ENCODE measurements around the gene THBS4.

The THBS4 gene

DNA sequence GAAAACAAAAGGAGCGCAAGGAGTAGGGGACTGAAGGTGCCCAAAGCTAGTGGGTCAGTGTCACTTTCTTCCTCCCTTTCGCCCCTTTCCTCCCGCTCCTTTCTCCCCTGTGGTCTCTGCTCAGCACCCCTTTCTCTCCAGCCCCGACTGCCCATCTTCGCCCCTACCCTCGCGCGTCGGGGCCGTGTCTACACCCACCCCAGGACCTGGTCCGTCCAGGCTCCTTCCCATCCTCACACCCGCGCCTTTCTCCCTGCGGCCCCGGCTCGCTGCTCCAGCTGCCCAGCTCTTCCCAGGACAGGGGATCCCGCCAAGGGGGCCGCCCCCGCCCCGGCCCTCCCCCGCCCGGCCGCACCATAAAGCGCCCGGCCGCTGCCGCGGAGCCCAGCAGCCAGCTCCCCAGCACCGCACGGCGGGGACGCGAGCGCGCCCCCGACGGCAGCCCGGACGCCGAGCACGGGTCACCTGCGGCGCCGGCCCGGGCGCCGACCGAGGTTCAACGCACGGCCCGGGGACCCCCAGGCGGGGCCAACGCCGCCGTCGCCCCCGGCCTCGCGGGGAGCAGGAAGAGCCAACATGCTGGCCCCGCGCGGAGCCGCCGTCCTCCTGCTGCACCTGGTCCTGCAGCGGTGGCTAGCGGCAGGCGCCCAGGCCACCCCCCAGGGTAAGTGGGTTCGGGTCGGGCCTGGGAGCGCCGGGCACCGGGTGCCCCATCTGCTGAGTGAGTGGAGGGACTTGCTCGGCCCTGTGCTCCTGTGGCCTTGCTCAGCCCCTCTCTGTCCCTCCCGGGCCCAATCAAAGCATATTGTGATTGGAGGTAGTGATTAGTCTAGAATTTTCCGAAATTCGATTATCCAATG lies at the start of gene THBS4:
TSS of gene THBS4 (plus strand) at position 387 of the 860 bp plus-strand sequence. CDS start at position 577, 190 bp downstream.
- DNase-seq (ENCODE audit: low spot score) = peak; percentile 25

DNA sequence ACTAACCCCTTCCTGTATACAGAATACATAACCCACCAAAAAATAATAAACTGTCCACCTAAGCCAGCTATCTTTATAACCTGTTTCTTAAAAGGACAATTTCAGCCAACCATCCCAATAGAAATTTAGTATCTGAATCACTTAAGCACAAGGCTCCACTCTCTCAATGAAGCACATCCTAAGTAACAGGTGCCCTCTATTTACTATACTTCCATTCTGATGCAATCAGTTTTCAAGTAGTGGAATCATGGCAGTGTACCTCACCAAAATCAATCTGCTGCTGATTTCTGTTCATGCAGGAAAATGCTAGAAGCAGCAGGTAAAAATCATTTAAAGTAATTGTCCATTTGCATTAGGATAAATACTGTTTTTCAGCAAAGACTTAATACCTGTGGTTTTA lies 48.9 kb upstream of the THBS4 start:
- no peak for DNase-seq (ENCODE audit: low spot score)

DNA sequence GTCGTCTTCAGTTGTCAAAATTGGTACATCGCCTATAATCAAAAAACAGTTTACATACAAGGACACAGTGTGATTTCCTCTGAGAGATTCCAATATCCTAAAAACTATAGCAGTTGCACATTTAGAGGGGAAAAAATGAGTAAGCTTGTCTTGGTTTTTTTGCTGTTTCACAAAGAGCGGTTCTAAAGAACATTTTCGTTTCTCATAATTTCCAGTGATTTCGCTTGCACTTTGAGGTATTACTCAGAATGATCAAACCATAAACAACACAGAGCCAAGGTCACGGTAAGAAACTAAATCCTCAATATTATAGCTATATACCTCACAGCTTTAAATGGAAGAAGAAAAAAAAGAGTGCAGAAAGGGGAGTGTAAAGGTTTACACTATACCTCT lies 44.9 kb upstream of the THBS4 start:
- DNase-seq (ENCODE audit: low spot score) = no peak

DNA sequence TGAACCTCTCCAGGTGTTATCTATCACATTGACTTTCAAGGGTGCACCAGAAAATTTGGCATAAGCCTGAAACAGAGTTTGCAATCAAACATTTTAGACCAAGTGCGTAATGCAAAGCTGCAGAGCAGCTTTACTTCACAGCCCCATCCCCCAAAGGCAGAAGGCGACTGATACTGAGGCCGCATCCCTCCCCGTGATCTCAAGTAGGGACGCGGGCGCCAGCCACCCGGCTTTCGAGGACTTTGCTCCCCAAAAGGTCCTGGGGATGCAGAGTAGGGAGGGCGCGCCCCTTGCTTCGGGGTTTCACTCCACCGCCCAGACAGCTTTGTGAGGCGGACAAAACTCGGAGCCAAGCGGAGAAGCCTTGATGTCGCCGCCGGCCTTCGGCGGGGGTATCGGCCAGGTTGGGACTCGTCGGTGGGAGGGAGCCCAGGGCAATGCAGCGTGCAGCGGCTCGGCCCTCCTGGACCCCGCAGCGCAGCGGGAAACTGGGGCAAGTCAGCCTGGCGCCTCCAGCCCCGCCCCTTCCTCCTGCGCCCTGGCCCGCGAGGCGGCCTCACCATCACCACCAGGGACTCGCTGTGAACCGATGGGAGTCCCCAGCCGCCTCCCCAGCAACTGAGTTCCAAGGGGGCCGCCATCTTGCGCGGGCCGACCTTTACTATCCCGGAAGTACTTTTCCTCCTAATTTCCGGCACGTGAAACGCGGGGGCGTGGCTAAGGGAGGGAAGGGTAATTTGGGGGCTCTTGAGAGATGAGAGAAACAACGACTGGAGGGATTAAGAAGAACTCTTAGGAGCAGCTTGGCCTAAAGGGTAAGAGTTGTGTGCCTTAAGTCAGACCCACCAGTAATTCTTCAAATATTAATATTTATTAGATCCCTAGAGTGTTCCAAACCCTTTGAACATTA lies 44.3 kb upstream of the THBS4 start, which contains the start of gene MTX3:
TSS of gene MTX3 (minus strand) at position 665 of the 910 bp plus-strand sequence. CDS start at position 641, 24 bp downstream.
- peak; percentile 92 for DNase-seq (ENCODE audit: low spot score)

DNA sequence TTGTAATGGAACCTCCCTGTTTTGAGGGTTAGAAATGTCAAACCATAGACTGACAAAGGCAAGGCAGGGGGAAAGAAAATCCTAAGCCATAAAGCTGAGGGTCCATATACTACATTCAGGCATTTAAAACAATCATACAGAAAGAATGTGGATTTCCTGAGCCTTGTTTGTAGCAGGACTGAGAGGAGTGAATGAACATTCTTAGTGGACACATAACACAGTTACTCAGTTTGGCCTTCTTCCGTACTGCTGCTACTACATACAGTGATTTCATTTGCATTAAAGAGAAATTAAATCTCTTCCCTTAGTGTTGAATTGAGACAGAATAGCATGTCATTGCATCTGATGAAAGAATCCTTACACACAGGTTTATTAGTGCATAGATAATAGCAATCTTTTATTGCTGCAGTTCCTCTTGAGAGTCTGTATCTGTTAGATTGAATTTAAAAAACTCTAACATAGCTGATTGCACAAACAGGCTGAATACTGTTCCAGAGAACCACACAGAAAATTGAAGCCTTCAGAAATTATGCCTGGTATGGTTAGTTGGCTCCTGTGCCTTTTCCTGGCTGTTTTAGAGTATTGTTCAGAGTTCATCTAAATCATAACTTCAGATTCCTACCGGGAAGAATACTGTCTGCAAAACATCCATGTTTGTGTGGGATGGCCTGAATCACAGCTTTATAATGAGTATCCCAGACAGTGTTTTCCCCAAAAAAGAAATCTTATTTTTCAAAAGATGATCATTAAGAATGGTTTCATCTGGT lies 42.1 kb upstream of the THBS4 start:
- no peak for DNase-seq (ENCODE audit: low spot score)

DNA sequence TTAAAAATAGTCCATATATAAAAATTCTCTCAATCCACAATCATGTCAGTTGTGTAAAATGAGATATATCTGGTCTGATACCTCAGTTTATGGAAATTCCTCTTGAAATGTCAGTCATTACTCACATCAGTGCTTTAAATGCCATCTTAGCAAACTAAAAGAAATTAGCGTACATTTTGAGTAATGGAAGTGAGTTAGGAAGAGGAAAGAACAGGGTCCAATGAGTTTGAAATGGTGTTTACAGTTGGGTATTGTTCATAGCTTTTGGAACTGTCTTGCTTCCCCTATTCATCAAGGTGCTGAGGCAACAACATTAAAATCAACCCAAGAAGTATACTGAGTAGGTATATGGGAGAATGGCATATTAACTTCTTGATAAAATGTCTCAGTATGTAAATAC lies 35.4 kb upstream of the THBS4 start:
- DNase-seq (ENCODE audit: low spot score) = no peak

DNA sequence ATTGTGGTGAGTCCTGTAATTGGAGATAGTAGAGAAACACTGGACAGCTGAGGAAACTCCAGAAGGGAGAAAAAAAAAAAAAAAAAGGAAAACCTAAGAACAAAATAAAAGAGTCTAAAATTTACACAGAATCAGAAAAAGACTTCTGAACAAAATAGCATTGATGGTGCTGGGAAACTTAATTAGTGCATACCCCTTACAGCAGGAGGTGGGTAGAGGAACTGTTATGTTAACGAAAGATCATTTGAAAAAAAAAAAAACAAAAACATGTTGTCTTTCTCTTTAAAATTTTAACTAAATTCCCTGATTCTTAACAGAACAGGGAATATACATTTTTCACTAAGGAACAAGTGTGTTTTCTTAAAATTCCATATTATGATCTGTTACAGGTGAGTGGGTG lies 32.5 kb upstream of the THBS4 start:
- DNase-seq (ENCODE audit: low spot score) = no peak

DNA sequence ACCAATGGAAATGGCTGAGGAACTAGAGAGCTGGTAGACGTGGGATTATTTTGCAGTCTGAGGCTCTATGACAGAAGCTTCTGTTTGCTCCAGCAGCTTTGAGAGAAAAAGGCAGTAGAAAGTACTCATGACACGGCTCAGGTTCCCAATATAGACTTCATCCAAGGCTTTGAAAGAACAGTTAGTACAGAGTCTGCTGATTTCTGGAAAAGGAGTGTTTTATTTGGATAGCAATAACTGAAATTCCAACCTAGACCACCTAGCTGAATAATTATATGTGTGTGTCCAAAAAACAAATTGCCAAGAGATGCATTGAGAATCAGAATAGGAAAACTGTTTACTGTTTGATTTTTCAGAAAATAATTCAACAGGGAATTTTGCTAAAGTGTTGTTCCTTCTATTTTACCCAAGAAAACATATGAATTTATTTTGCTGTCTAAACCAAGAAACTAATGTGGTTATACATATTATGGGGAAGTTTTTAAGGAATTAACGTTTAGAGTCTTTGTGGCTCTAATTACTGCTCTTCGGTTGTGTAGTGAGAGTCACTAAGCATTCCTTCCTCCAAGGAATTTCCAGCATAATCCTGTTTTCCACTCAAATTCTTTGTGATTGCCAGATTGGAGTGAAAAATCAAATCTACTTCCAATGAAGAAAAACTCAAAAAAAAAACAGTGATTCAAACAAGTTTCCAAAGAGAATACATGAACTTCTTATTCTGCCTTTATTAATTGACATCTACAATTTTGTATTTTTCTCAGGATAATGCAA lies 26.0 kb upstream of the THBS4 start:
- no peak for DNase-seq (ENCODE audit: low spot score)

DNA sequence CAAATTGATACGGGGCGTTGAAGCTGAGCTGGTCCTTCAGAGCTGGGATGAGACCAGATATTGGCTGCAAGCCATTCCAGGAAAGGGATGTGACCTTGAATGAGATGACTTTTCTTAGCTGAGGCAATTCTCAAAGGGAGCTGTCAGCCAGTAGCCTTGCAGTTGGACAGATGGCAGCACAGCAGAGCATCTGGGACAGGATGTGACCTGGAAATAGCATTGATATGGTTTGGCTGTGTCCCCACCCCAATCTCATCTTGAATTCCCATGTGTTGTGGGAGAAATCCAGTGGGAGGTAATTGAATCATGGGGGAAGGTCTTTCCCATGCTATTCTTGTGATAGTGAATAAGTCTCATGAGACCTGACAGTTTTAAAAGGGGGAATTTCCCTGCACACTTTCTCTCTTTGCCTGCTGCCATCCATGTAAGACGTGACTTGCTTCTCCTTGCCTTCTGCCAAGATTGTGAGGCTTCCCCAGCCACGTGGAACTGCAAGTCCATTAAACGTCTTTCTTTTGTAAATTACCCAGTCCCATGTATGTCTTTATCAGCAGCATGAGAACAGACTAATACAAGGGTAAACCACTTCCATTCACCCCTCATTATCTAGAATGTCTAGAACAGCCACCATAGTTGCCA lies 24.3 kb upstream of the THBS4 start:
- DNase-seq (ENCODE audit: low spot score) = no peak

DNA sequence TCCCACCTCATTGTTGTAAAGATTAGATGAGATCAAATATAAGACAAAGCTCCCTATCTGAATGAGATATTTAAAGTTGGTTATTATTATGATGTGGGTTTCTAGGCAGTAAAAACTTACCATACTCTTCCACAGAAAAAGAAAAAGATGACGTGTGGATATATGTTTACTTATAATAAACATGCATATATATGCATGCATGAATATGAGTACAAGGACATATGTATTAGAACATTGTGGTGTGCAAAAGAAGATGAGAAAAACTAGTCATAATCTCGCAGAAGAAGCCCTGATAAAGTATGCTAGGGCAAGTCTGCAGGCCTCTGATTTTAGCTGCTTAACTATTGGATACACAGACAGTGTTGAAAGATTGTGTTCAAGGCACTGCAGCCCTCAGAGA lies 10.1 kb upstream of the THBS4 start:
- no peak for DNase-seq (ENCODE audit: low spot score)

DNA sequence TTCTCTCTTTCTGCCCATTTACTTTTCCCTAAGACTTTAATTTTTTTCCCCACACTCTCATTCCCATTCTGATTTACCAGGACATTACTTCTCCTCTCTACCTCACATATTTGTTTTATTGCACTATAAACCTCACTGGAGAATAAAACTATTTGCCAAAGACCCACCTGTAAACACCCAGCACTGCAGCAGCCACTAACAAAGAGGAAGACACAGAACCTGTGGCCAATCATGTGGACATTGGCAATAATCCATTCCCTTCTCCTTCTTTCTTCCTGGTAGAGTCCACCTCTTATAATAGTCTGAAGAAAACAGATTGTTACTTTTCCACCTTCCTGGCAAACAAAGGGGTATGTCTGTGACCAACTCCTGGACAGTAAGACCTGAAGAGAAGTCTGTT lies 8.3 kb upstream of the THBS4 start:
- DNase-seq (ENCODE audit: low spot score) = no peak

DNA sequence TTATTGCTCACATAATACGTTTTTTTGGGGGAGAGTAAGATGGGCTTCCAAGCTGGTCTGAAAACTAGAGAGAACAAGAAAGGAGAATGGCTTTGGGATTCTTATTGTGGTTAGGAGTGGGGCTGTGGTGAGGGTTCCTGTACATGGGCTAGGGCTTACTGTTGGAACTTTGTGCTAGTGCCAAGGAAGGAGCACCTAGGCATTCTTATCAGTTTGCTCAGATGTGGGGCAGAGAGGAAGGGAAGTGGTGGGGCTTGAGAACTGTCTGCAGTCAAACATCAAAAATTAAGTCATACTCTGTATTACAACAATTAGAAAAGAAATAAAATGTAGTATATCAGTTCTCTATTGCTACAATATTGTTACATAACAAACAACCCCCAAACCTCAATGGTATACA lies 4.0 kb upstream of the THBS4 start:
- no peak for DNase-seq (ENCODE audit: low spot score)

DNA sequence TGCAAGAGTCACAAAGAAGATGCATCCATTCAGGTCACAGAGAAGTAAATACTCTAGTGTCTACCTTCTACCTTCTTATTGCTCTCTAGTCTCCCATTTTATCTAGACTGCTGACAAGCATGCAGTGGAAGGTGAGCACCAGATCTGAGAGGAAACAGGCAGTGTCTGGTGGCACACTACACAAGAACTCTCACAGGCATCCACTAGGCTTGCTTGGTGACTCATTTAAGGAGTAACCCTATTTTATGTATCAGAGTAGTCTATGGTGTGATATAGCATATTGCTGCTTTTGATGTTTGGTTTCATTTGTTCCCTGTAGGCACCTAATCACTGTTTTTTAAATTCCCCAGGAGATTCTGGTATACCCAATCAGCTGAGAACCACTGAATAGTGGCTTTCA lies 1.6 kb upstream of the THBS4 start:
- no peak for DNase-seq (ENCODE audit: low spot score)

DNA sequence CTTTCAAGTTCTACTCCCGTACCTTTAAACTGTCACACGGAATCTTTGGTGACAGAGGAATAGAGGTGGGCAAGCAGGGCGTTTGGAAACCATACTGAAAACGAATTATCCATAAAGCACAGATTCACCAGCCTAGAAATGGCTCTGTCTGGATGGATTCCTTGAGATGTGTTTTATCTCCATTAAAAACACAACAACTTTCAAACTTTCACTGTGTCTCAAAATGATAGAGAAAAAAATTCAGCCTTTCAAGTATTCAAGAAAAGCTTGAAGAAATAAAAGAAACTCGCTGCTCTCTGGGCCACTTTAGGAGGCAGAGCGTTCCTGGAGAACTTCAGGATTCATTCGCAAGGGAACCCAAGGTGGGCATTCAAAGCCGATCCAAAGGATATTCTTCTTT lies 589 bp upstream of the THBS4 start:
- DNase-seq (ENCODE audit: low spot score) = no peak

DNA sequence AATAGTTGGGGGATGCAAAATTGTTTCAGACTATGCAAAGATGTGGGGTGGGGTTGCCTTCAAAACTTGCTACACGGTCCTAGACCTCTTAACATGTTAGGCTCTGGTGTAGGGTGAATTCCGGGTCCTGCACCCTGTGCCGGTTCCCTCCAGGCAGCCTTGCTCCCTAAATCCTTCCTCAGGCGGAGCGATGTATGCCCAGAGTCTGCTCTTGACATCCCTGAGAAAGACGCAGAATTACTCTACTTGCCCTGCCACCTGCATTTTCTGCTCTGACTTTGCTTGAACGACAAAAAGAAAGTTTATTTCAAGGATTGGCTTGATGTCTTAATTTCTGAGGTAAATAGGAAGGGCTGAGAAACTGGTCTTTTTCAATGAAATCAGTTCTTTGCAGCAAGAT lies 691 bp downstream of the THBS4 start:
- no peak for DNase-seq (ENCODE audit: low spot score)

DNA sequence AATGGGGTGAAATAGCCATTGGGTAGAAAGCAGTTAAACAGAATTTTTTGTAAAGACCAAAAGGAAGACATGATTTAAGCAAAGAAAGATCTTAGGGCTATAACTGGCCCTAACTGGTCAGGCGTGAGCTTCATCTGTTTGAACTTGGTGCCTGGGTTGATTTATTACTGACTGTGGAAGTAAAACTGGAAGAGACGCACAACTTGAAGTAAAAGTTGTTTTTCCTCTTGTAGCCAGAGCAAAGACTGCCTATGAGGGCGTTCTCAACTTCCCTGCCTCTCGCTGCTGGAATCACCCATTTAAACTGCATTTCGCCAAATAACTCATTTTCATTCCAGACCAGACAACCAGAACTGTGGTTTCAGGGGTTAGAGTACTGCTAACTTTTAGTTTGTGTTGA lies 1.5 kb downstream of the THBS4 start:
- DNase-seq (ENCODE audit: low spot score) = no peak

DNA sequence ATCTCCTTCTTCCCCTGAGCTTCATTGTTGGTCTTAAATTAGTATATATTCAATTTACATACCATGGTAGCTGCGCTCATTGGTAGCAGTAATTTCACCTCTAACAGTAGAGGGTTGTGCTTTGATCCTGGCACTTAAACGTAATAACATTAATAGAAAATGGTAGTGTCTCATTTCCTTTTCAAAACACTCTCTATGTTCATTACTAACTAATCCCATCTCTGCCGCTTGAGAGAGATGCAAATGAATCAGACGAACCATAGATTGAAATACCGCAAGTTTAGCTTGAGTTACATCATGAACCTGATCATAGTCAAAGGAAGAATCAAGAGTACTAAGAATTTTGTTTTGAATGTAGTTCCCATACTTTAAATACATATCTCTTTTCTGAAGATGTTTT lies 2.2 kb downstream of the THBS4 start:
- DNase-seq (ENCODE audit: low spot score) = no peak

DNA sequence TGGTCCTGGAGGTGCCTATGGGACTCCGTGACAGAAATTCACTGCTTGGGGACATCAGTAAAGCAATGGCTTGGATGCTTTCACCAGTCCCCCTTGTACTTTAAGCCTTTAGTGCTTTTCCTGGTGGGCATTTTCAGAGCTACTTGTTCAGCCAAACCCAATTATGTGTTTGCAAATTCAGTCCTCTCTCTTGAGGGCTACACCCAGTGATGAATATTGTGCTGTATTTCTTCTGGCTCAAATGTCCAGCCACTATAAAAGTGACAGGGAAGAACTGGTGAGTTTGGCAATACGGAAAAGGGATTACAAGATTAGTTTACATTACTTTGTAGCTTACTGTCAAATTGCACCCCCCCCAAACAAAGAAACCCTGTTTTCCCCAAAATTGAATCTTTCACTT lies 4.5 kb downstream of the THBS4 start:
- no peak for DNase-seq (ENCODE audit: low spot score)

DNA sequence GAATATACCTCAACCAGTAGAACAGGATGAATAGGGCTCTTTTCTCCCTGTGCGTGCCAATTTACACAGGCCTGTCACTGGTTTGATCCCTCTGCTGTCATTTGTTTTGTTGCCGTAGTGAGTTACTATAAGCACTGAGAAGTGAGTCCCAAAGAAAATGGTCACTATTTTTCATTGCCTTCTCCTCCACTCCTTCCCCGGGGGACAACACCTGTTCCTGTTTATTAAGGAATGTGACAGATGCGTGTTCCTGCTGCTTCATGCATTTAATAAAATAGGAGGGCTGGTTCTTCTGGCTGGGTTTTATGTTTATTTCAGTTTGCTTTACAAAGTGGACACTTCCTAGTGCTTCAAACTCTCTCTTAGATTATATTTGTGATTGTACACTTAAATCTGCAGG lies 6.4 kb downstream of the THBS4 start:
- DNase-seq (ENCODE audit: low spot score) = no peak

DNA sequence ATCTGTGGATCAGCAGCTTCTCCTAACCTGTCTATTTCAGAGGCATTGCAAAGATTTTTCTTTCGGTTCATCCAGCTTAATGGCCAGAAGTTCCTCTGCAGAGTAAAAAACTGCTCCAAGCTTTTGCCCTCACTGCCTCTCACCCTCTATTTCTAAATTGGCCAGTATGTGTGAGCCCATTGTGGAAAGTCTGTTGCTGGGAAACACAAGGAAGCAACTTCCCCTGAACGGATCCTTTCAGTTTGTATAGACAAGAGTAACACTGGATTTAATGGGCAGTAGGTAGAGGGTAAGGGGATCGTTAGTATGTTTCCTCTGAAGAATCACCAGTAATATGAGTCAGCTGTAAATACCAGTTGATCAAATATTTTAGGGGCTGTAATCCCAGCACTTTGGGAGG lies 7.2 kb downstream of the THBS4 start:
- no peak for DNase-seq (ENCODE audit: low spot score)

DNA sequence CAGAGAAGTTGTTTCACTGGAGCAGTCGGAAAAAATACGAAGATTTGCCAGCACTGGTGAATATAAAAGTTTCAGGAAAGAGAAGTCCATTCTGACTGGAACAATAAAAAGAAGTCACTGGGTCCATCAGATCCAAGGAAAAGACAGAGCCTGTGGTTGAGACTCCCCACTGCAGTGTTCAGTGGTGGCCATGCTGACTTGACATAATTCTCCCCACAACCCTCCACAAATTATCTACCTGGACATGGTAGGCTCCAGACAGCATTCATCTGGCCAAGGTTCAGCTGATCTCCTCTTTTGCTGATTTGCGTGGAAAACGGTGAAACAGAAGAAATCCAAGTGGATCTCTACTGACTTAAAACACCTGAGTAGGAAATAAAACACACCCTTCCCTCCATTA lies 8.0 kb downstream of the THBS4 start:
- no peak for DNase-seq (ENCODE audit: low spot score)

All from AG20443 (cell line).